ENCODE data around the gene KCNF1. TPM values are rescaled to one million over a fixed set of nuclear protein-coding genes. Genes with fewer than 3 reads are reported as not detected.

KCNF1 gene
- total RNA-seq, 3 donors from 2014 or later, result 0.29 to 0.66 TPM; not detected in 1

- DNase-seq (ENCODE audit: low spot score in 2 of 2), result no peak
- H3K4me1 ChIP-seq, result no peaks in the 10 kb centered on the region
- no peaks in the 10 kb centered on the region for H3K9me3 ChIP-seq
- H3K4me3 ChIP-seq, result no peak overlapping the region
- no peaks in the 10 kb centered on the region for H3K36me3 ChIP-seq
- H3K27me3 ChIP-seq, result peaks cover 0 to 15% of the 10 kb centered on the region in 2 donors
- intact Hi-C loops (cut with DNase I; ENCODE audit: low total_unique reads), result no loop called here
- no peak for TF ChIP-seq CTCF (IDR thresholded peaks at IDR 0.05)
- TF ChIP-seq POLR2A (IDR thresholded peaks at IDR 0.05), result no peak
- TF ChIP-seq POLR2AphosphoS5 (IDR thresholded peaks at IDR 0.05), result no peak
- no peak overlapping the region for H3K27ac ChIP-seq
Observed at GRCh38 chr2:10924859-10925258, 13.1 kb downstream of the KCNF1 start.

GRCh38 chr2:10926191-10926820, 14.6 kb downstream of the KCNF1 start:
- TF ChIP-seq POLR2A (IDR thresholded peaks at IDR 0.05) (no peak), CTCF (IDR thresholded peaks at IDR 0.05) (no peak), POLR2AphosphoS5 (IDR thresholded peaks at IDR 0.05) (no peak)
- Histone ChIP-seq H3K4me1 (no peaks in the 10 kb centered on the region), H3K36me3 (no peaks in the 10 kb centered on the region), H3K27ac (no peak overlapping the region), H3K27me3 (peaks cover 0 to 19% of the 10 kb centered on the region in 2 donors), H3K9me3 (no peaks in the 10 kb centered on the region), H3K4me3 (no peak overlapping the region)
- intact Hi-C loops (cut with DNase I; ENCODE audit: low total_unique reads), result no loop called here
- no peak for DNase-seq (ENCODE audit: low spot score in 2 of 2)

GRCh38 chr2:10930721-10931516, 19.2 kb downstream of the KCNF1 start:
- TF ChIP-seq POLR2A (IDR thresholded peaks at IDR 0.05) (no peak), POLR2AphosphoS5 (IDR thresholded peaks at IDR 0.05) (no peak), CTCF (IDR thresholded peaks at IDR 0.05) (no peak)
- H3K4me3 ChIP-seq, result no peak overlapping the region
- no peak for DNase-seq (ENCODE audit: low spot score in 2 of 2)

GRCh38 chr2:10931710-10932255, 20.0 kb downstream of the KCNF1 start:
- no peaks in the 10 kb centered on the region for H3K9me3 ChIP-seq
- H3K27ac ChIP-seq, result no peak overlapping the region
- H3K27me3 ChIP-seq, result peaks cover 0 to 11% of the 10 kb centered on the region in 2 donors
- no peaks in the 10 kb centered on the region for H3K4me1 ChIP-seq
- no peaks in the 10 kb centered on the region for H3K36me3 ChIP-seq
- no peak for TF ChIP-seq POLR2A (IDR thresholded peaks at IDR 0.05)
- H3K4me3 ChIP-seq, result no peak overlapping the region
- no peak for DNase-seq (ENCODE audit: low spot score in 2 of 2)
- intact Hi-C loops (cut with DNase I; ENCODE audit: low total_unique reads), result no loop called here

More at GRCh38 chr2:10930721-10931516, 19.2 kb downstream of the KCNF1 start:
- intact Hi-C loops (cut with DNase I; ENCODE audit: low total_unique reads), result no loop called here
- H3K36me3 ChIP-seq, result no peaks in the 10 kb centered on the region
- H3K27ac ChIP-seq, result no peak overlapping the region
- H3K27me3 ChIP-seq, result peaks cover 0 to 11% of the 10 kb centered on the region in 2 donors
- H3K9me3 ChIP-seq, result no peaks in the 10 kb centered on the region
- no peaks in the 10 kb centered on the region for H3K4me1 ChIP-seq

- Histone ChIP-seq H3K4me1 (no peaks in the 10 kb centered on the region), H3K27ac (no peak overlapping the region), H3K9me3 (no peaks in the 10 kb centered on the region), H3K36me3 (no peaks in the 10 kb centered on the region), H3K27me3 (peaks cover 0 to 11% of the 10 kb centered on the region in 2 donors), H3K4me3 (no peak overlapping the region)
- intact Hi-C loops (cut with DNase I; ENCODE audit: low total_unique reads), result no loop called here
- TF ChIP-seq POLR2A (IDR thresholded peaks at IDR 0.05), result no peak
- no peak for TF ChIP-seq CTCF (IDR thresholded peaks at IDR 0.05)
- no peak for DNase-seq (ENCODE audit: low spot score in 2 of 2)
Observed at GRCh38 chr2:10932345-10933151, 20.8 kb downstream of the KCNF1 start.
